B cell (primary cell): ENCODE measurements around the gene TWF1. TPM values are rescaled to one million over a fixed set of nuclear protein-coding genes. Genes with fewer than 3 reads are reported as not detected.

Experiments
- ATAC-seq: fragments of 200-7000 bp; cut with Tn5 transposase; one replicate; pipeline ENCODE4 v1.10.0; 2021; ENCODE audit warnings: low read depth, mild to moderate bottlenecking, moderate number of reproducible peaks, moderate library complexity
- CTCF ChIA-PET: fragments of 350-600 bp; sonication (Branson Sonifier 250); formaldehyde crosslinking; loops from one replicate; lab custom pipeline; 2021; ENCODE audit warnings: antibody characterized with exemption, inconsistent platforms; lab: Charles Lee
- POLR2A ChIA-PET: fragments of 350-600 bp; sonication (Branson Sonifier 250); formaldehyde crosslinking; loops from one replicate; lab custom pipeline; 2021; ENCODE audit warnings: antibody characterized with exemption; lab: Charles Lee
- DNase-seq: peaks from one replicate; pipeline ENCODE4 v3.0.0; 2013
- H2AFZ ChIP-seq: 2 replicates; pipeline ENCODE4 v1.6.1; 2012; ENCODE audit warnings: mild to moderate bottlenecking, low read depth, low read length; ENCODE audit not compliant: insufficient read depth, poor library complexity, severe bottlenecking
- H3K27ac ChIP-seq, 2 donors: 1 replicate in 1 of 2; 2 replicates in 1 of 2; pipeline ENCODE4 v1.5.1; 2012 to 2013; ENCODE audit warnings: low read length in 2 of 2, mild to moderate bottlenecking in 2 of 2, moderate library complexity in 1 of 2
- H3K27me3 ChIP-seq, 4 experiments: fragments of 200-600 bp in 1 of 4; sonication (generic) in 1 of 4; replicated peaks in 1 of 4; 1 replicate in 2 of 4; 2 replicates in 2 of 4; pipeline versions ENCODE4 v1.6.1 to v1.7.0; 2013 to 2016; ENCODE audit warnings: low read length in 3 of 4, mild to moderate bottlenecking in 2 of 4, mixed read lengths in 1 of 4, moderate library complexity in 1 of 4; ENCODE audit not compliant: insufficient read depth in 4 of 4, control insufficient read depth in 3 of 4; ENCODE audit errors: control extremely low read depth in 1 of 4
- H3K36me3 ChIP-seq, 2 experiments: replicated peaks in 1 of 2; 1 replicate in 1 of 2; 2 replicates in 1 of 2; pipeline versions ENCODE4 v1.6.1 to v1.7.1; 2013; ENCODE audit warnings: low read length in 1 of 2; ENCODE audit not compliant: insufficient read depth in 2 of 2, control insufficient read depth in 1 of 2; ENCODE audit errors: control extremely low read depth in 1 of 2, extremely low read depth in 1 of 2
- H3K4me1 ChIP-seq, 2 donors: fragments of 200-600 bp in 1 of 2; sonication (generic) in 1 of 2; 1 replicate in 1 of 2; 2 replicates in 1 of 2; pipeline versions ENCODE4 v1.5.1 to v1.6.1; 2013 to 2017; ENCODE audit warnings: low read length in 2 of 2; ENCODE audit not compliant: control insufficient read depth in 2 of 2, insufficient read depth in 2 of 2
- H3K4me2 ChIP-seq: replicated peaks from 2 replicates; pipeline ENCODE3; 2012; ENCODE audit warnings: mild to moderate bottlenecking, low read depth, low read length; ENCODE audit not compliant: poor library complexity, severe bottlenecking
- H3K4me3 ChIP-seq, 5 experiments: fragments of 200-600 bp in 1 of 5; sonication (generic) in 1 of 5; 1 replicate in 3 of 5; 2 replicates in 2 of 5; pipeline versions ENCODE4 v1.5.1 to v1.7.0; 2011 to 2016; ENCODE audit warnings: low read length in 4 of 5, mild to moderate bottlenecking in 4 of 5, low read depth in 2 of 5, control low read depth in 1 of 5, moderate library complexity in 1 of 5; ENCODE audit not compliant: insufficient read depth in 1 of 5; ENCODE audit errors: control extremely low read depth in 1 of 5, extremely low read depth in 1 of 5
- H3K79me2 ChIP-seq: fragments of 200-600 bp; sonication (generic); one replicate; pipeline ENCODE4 v1.6.0; 2016; ENCODE audit warnings: low read length; ENCODE audit not compliant: control insufficient read depth, insufficient read depth
- H3K9ac ChIP-seq: fragments of 200-600 bp; sonication (generic); 2 replicates; pipeline ENCODE4 v1.6.1; 2017; ENCODE audit warnings: mild to moderate bottlenecking, low read length, moderate library complexity
- H3K9me3 ChIP-seq, 3 donors: one replicate each; pipeline versions ENCODE4 v1.6.1 to v1.7.1; 2013; ENCODE audit warnings: low read length in 2 of 3; ENCODE audit not compliant: control insufficient read depth in 2 of 3, insufficient read depth in 1 of 3; ENCODE audit errors: control extremely low read depth in 1 of 3
- H4K20me1 ChIP-seq: 2 replicates; pipeline ENCODE4 v1.6.0; 2012; ENCODE audit warnings: mild to moderate bottlenecking, low read length; ENCODE audit not compliant: insufficient read depth, control insufficient read depth, poor library complexity, severe bottlenecking
- H3K27ac Mint-ChIP-seq: one replicate; pipeline ENCODE4 v1.8.0; 2021; ENCODE audit warnings: mixed read lengths
- H3K27me3 Mint-ChIP-seq: one replicate; pipeline ENCODE4 v1.8.0; 2021; ENCODE audit warnings: mixed read lengths
- H3K4me1 Mint-ChIP-seq: one replicate; pipeline ENCODE4 v1.8.0; 2021; ENCODE audit warnings: mixed read lengths
- H3K4me3 Mint-ChIP-seq: one replicate; pipeline ENCODE4 v1.8.0; 2021; ENCODE audit warnings: mixed read lengths
- H3K9me3 Mint-ChIP-seq: one replicate; pipeline ENCODE4 v1.8.0; 2022; ENCODE audit warnings: mixed read lengths; ENCODE audit not compliant: insufficient read depth
- EZH2 ChIP-seq: IDR thresholded peaks from 2 replicates; pipeline ENCODE4 v1.6.1; 2012; ENCODE audit warnings: borderline replicate concordance, low read depth, mild to moderate bottlenecking, moderate library complexity, low read length; ENCODE audit not compliant: insufficient read depth, poor library complexity, severe bottlenecking
- WGBS: methylation state at CpG from one replicate; pipeline ENCODE4 v1.1.5; 2013; ENCODE audit warnings: missing lambda C conversion rate; ENCODE audit not compliant: insufficient coverage; 5-methylcytosine and 5-hydroxymethylcytosine counted together
- intact Hi-C: fragments of 100-400 bp; cut with micrococcal nuclease; formaldehyde crosslinking; loops from one replicate; pipeline ENCODE4 v1.10.0; 2022
- polyA plus RNA-seq: library from polyadenylated mRNA; depleted of rRNA; stranded (reverse); fragments of >200 nt; gene quantifications from 2 replicates; pipeline ENCODE4 v1.2.3, GENCODE V29; 2012
- total RNA-seq, 2 donors: library from RNA; stranded (reverse); fragments of 120-200 nt in 1 of 2; gene quantifications; 1 replicate in 1 of 2; 2 replicates in 1 of 2; pipeline versions ENCODE4 v1.2.3 to v1.2.4, GENCODE V29; 2013 to 2022
- TF ChIP-seq, protein P1 (sequence below): fragments of 200-600 bp; IDR thresholded peaks from one replicate; pipeline ENCODE4 v1.8.0; 2022; ENCODE audit warnings: antibody characterized with exemption, mild to moderate bottlenecking

The TWF1 gene
- total and polyA plus RNA-seq, 2 donors (not counting 1 experiment from before 2014, with no cell fraction given), result 19.6 to 34.3 TPM

DNA sequence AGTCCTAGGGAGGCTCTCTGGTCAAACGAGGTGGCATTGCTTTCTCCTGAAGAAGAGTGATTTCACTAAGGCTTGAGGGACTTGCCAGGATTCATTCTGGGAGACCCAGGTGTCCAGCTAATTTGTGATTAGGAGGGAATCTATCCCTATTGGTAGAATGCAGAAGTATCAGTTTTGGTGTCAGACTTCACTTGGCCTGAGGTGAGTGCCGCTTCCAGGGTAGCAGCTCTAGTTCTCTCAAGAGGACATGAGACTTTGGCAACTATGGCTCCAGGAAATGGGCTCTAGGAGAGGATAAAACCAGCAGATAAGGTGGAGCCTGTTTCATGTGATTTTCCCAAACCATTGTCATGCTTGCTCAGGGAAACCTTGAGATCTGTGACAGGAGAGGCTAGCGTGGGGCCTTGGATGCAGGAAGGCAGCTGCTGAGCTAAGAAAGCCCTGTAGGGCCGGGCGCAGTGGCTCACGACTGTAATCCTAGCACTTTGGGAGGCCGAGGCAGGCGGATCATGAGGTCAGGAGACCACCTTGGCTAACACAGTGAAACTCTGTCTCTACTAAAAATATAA lies 18.2 kb upstream of the TWF1 start:
- Histone ChIP-seq H3K27me3 (no peaks in the 10 kb centered on the region), H2AFZ (no peak overlapping the region), H3K4me3 (no peak overlapping the region), H3K9ac (no peak overlapping the region), H3K27ac (no peak overlapping the region), H4K20me1 (no peaks in the 10 kb centered on the region), H3K79me2 (no peaks in the 10 kb centered on the region), H3K36me3 (no peaks in the 10 kb centered on the region), H3K4me1 (peaks cover 0 to 5% of the 10 kb centered on the region in 2 donors), H3K4me2 (no peak overlapping the region), H3K9me3 (no peaks in the 10 kb centered on the region)
- H3K9me3 Mint-ChIP-seq, result no peaks in the 10 kb centered on the region
- intact Hi-C loops, result no loop called here
- ATAC-seq (no peak), DNase-seq (no peak)
- H3K4me1 Mint-ChIP-seq, result peaks cover 8% of the 10 kb centered on the region
- 100% methylated on average over 8 of the region's 8 CpGs for WGBS
- no peak overlapping the region for H3K27ac Mint-ChIP-seq
- no peak for TF ChIP-seq EZH2
- TF ChIP-seq, protein P1, sequence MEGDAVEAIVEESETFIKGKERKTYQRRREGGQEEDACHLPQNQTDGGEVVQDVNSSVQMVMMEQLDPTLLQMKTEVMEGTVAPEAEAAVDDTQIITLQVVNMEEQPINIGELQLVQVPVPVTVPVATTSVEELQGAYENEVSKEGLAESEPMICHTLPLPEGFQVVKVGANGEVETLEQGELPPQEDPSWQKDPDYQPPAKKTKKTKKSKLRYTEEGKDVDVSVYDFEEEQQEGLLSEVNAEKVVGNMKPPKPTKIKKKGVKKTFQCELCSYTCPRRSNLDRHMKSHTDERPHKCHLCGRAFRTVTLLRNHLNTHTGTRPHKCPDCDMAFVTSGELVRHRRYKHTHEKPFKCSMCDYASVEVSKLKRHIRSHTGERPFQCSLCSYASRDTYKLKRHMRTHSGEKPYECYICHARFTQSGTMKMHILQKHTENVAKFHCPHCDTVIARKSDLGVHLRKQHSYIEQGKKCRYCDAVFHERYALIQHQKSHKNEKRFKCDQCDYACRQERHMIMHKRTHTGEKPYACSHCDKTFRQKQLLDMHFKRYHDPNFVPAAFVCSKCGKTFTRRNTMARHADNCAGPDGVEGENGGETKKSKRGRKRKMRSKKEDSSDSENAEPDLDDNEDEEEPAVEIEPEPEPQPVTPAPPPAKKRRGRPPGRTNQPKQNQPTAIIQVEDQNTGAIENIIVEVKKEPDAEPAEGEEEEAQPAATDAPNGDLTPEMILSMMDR, result no peak
- H3K27me3 Mint-ChIP-seq, result peaks cover 3% of the 10 kb centered on the region
- CTCF ChIA-PET, result interaction anchor here (0.7 to 1.3 kb wide), 2 partner anchors 10 to 14 kb away, joined by 4 read pairs; no protein-coding TSS in a partner anchor
- POLR2A ChIA-PET, result interaction anchor here (0.6 kb wide), 1 partner anchor 18 kb away, joined by 4 read pairs; no protein-coding TSS in a partner anchor
- H3K4me3 Mint-ChIP-seq, result no peak overlapping the region

DNA sequence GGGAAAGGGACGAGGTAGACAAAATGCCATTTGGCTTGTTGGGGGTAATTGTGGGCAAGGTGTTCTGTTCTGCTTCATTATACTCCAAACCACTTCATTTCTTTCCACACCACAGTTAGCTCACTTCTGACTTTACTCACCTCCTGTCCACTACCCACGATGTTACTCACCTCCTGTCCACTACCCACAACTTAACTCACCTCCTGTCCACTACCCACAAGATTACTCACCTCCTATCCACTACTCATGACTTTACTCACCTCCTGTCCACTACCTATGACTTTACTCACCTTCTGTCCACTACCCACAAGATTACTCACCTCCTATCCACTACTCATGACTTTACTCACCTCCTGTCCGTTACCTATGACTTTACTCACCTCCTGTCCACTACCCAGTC lies 10.1 kb upstream of the TWF1 start:
- ChIA-PET CTCF (no interaction called here), POLR2A (no interaction called here)
- Mint-ChIP-seq H3K27me3 (peaks cover 27% of the 10 kb centered on the region), H3K4me1 (no peaks in the 10 kb centered on the region), H3K4me3 (no peak overlapping the region), H3K27ac (no peak overlapping the region), H3K9me3 (no peaks in the 10 kb centered on the region)
- Histone ChIP-seq H3K4me1 (no peaks in the 10 kb centered on the region), H3K27me3 (no peaks in the 10 kb centered on the region), H3K27ac (no peak overlapping the region), H4K20me1 (no peaks in the 10 kb centered on the region), H3K9ac (no peak overlapping the region), H3K4me2 (no peak overlapping the region), H3K9me3 (no peaks in the 10 kb centered on the region), H3K4me3 (no peak overlapping the region), H2AFZ (no peak overlapping the region), H3K79me2 (no peaks in the 10 kb centered on the region), H3K36me3 (no peaks in the 10 kb centered on the region)
- no peak for DNase-seq
- intact Hi-C loops, result no loop called here
- ATAC-seq, result no peak
- 78% methylated on average over 2 of the region's 3 CpGs for WGBS
- TF ChIP-seq, protein P1, result no peak
- TF ChIP-seq EZH2, result no peak
